ENCODE results near the gene ARPC4.

The ARPC4 gene

GRCh38 chr3:9780910-9781309, 12.0 kb upstream of the ARPC4 start:
- Histone ChIP-seq H3K36me3 (ENCODE audit: insufficient read depth, low read length) (peaks cover 13% of the 10 kb centered on the region; the same call in 1 of the 2 replicates), H3K27me3 (ENCODE audit: insufficient read depth, low read length) (no peaks in the 10 kb centered on the region), H3K4me1 (ENCODE audit: control insufficient read depth, insufficient read depth, low read length, unreplicated experiment) (peaks cover 19% of the 10 kb centered on the region), H3K79me2 (ENCODE audit: control insufficient read depth, insufficient read depth, low read length, unreplicated experiment) (no peaks in the 10 kb centered on the region), H2AFZ (ENCODE audit: low read length, unreplicated experiment) (no peak overlapping the region), H3K4me3 (ENCODE audit: low read depth, low read length) (no peak overlapping the region), H3K27ac (ENCODE audit: low read depth, low read length) (no peak overlapping the region)

- Histone ChIP-seq H3K36me3 (ENCODE audit: insufficient read depth, low read length) (peaks cover 13% of the 10 kb centered on the region; the same call in 1 of the 2 replicates), H3K27me3 (ENCODE audit: insufficient read depth, low read length) (no peaks in the 10 kb centered on the region), H3K4me3 (ENCODE audit: low read depth, low read length) (no peak overlapping the region), H3K4me1 (ENCODE audit: control insufficient read depth, insufficient read depth, low read length, unreplicated experiment) (peaks cover 19% of the 10 kb centered on the region), H3K79me2 (ENCODE audit: control insufficient read depth, insufficient read depth, low read length, unreplicated experiment) (no peaks in the 10 kb centered on the region), H3K27ac (ENCODE audit: low read depth, low read length) (no peak overlapping the region), H2AFZ (ENCODE audit: low read length, unreplicated experiment) (no peak overlapping the region)
Observed at GRCh38 chr3:9781551-9781950, 11.3 kb upstream of the ARPC4 start.

GRCh38 chr3:9781978-9782603, 10.8 kb upstream of the ARPC4 start:
- Histone ChIP-seq H3K79me2 (ENCODE audit: control insufficient read depth, insufficient read depth, low read length, unreplicated experiment) (no peaks in the 10 kb centered on the region), H3K27ac (ENCODE audit: low read depth, low read length) (no peak overlapping the region), H2AFZ (ENCODE audit: low read length, unreplicated experiment) (no peak overlapping the region), H3K27me3 (ENCODE audit: insufficient read depth, low read length) (no peaks in the 10 kb centered on the region), H3K4me3 (ENCODE audit: low read depth, low read length) (no peak overlapping the region), H3K36me3 (ENCODE audit: insufficient read depth, low read length) (peaks cover 13% of the 10 kb centered on the region; the same call in 1 of the 2 replicates), H3K4me1 (ENCODE audit: control insufficient read depth, insufficient read depth, low read length, unreplicated experiment) (peaks cover 19% of the 10 kb centered on the region)

GRCh38 chr3:9782770-9783169, 10.1 kb upstream of the ARPC4 start:
- peaks cover 13% of the 10 kb centered on the region for H3K4me1 ChIP-seq (ENCODE audit: control insufficient read depth, insufficient read depth, low read length, unreplicated experiment)
- no peak overlapping the region for H3K27ac ChIP-seq (ENCODE audit: low read depth, low read length)
- H3K79me2 ChIP-seq (ENCODE audit: control insufficient read depth, insufficient read depth, low read length, unreplicated experiment) = no peaks in the 10 kb centered on the region
- no peaks in the 10 kb centered on the region for H3K27me3 ChIP-seq (ENCODE audit: insufficient read depth, low read length)
- no peak overlapping the region for H2AFZ ChIP-seq (ENCODE audit: low read length, unreplicated experiment)
- no peak overlapping the region for H3K4me3 ChIP-seq (ENCODE audit: low read depth, low read length)
- peaks cover 13% of the 10 kb centered on the region; the same call in 1 of the 2 replicates for H3K36me3 ChIP-seq (ENCODE audit: insufficient read depth, low read length)

- Histone ChIP-seq H3K36me3 (ENCODE audit: insufficient read depth, low read length) (peaks cover 13% of the 10 kb centered on the region; the same call in 1 of the 2 replicates), H3K79me2 (ENCODE audit: control insufficient read depth, insufficient read depth, low read length, unreplicated experiment) (no peaks in the 10 kb centered on the region), H2AFZ (ENCODE audit: low read length, unreplicated experiment) (no peak overlapping the region), H3K27ac (ENCODE audit: low read depth, low read length) (no peak overlapping the region), H3K4me3 (ENCODE audit: low read depth, low read length) (no peak overlapping the region), H3K4me1 (ENCODE audit: control insufficient read depth, insufficient read depth, low read length, unreplicated experiment) (peaks cover 1% of the 10 kb centered on the region), H3K27me3 (ENCODE audit: insufficient read depth, low read length) (no peaks in the 10 kb centered on the region)
Observed at GRCh38 chr3:9783954-9784353, 8.9 kb upstream of the ARPC4 start.

- no peak overlapping the region for H3K4me3 ChIP-seq (ENCODE audit: low read depth, low read length)
- peaks cover 13% of the 10 kb centered on the region; the same call in 1 of the 2 replicates for H3K36me3 ChIP-seq (ENCODE audit: insufficient read depth, low read length)
- no peaks in the 10 kb centered on the region for H3K4me1 ChIP-seq (ENCODE audit: control insufficient read depth, insufficient read depth, low read length, unreplicated experiment)
- H3K79me2 ChIP-seq (ENCODE audit: control insufficient read depth, insufficient read depth, low read length, unreplicated experiment) = no peaks in the 10 kb centered on the region
- no peak overlapping the region for H3K27ac ChIP-seq (ENCODE audit: low read depth, low read length)
- no peaks in the 10 kb centered on the region for H3K27me3 ChIP-seq (ENCODE audit: insufficient read depth, low read length)
- no peak overlapping the region for H2AFZ ChIP-seq (ENCODE audit: low read length, unreplicated experiment)
Observed at GRCh38 chr3:9784965-9785364, 7.9 kb upstream of the ARPC4 start.

- H3K27me3 ChIP-seq (ENCODE audit: insufficient read depth, low read length) = no peaks in the 10 kb centered on the region
- H3K27ac ChIP-seq (ENCODE audit: low read depth, low read length) = no peak overlapping the region
- no peaks in the 10 kb centered on the region for H3K79me2 ChIP-seq (ENCODE audit: control insufficient read depth, insufficient read depth, low read length, unreplicated experiment)
- no peaks in the 10 kb centered on the region for H3K4me1 ChIP-seq (ENCODE audit: control insufficient read depth, insufficient read depth, low read length, unreplicated experiment)
- peaks cover 13% of the 10 kb centered on the region; the same call in 1 of the 2 replicates for H3K36me3 ChIP-seq (ENCODE audit: insufficient read depth, low read length)
- no peak overlapping the region for H3K4me3 ChIP-seq (ENCODE audit: low read depth, low read length)
- no peak overlapping the region for H2AFZ ChIP-seq (ENCODE audit: low read length, unreplicated experiment)
Observed at GRCh38 chr3:9785602-9786001, 7.3 kb upstream of the ARPC4 start.

- Histone ChIP-seq H3K79me2 (ENCODE audit: control insufficient read depth, insufficient read depth, low read length, unreplicated experiment) (no peaks in the 10 kb centered on the region), H2AFZ (ENCODE audit: low read length, unreplicated experiment) (no peak overlapping the region), H3K27ac (ENCODE audit: low read depth, low read length) (no peak overlapping the region), H3K36me3 (ENCODE audit: insufficient read depth, low read length) (peaks cover 13% of the 10 kb centered on the region; the same call in 1 of the 2 replicates), H3K27me3 (ENCODE audit: insufficient read depth, low read length) (no peaks in the 10 kb centered on the region), H3K4me1 (ENCODE audit: control insufficient read depth, insufficient read depth, low read length, unreplicated experiment) (peaks cover under 1% of the 10 kb centered on the region), H3K4me3 (ENCODE audit: low read depth, low read length) (no peak overlapping the region)
Observed at GRCh38 chr3:9786209-9786739, 6.6 kb upstream of the ARPC4 start.

- no peak overlapping the region for H3K27ac ChIP-seq (ENCODE audit: low read depth, low read length)
- H3K4me3 ChIP-seq (ENCODE audit: low read depth, low read length) = no peak overlapping the region
- no peak overlapping the region for H2AFZ ChIP-seq (ENCODE audit: low read length, unreplicated experiment)
- peaks cover 6% of the 10 kb centered on the region for H3K79me2 ChIP-seq (ENCODE audit: control insufficient read depth, insufficient read depth, low read length, unreplicated experiment)
- peaks cover 13% of the 10 kb centered on the region; the same call in 1 of the 2 replicates for H3K36me3 ChIP-seq (ENCODE audit: insufficient read depth, low read length)
- no peaks in the 10 kb centered on the region for H3K27me3 ChIP-seq (ENCODE audit: insufficient read depth, low read length)
- peaks cover 8% of the 10 kb centered on the region for H3K4me1 ChIP-seq (ENCODE audit: control insufficient read depth, insufficient read depth, low read length, unreplicated experiment)
Observed at GRCh38 chr3:9786825-9787669, 5.8 kb upstream of the ARPC4 start.

GRCh38 chr3:9787714-9788113, 5.2 kb upstream of the ARPC4 start:
- Histone ChIP-seq H2AFZ (ENCODE audit: low read length, unreplicated experiment) (no peak overlapping the region), H3K36me3 (ENCODE audit: insufficient read depth, low read length) (peaks cover 12% of the 10 kb centered on the region; the same call in 1 of the 2 replicates), H3K4me1 (ENCODE audit: control insufficient read depth, insufficient read depth, low read length, unreplicated experiment) (peaks cover 8% of the 10 kb centered on the region), H3K27ac (ENCODE audit: low read depth, low read length) (no peak overlapping the region), H3K4me3 (ENCODE audit: low read depth, low read length) (no peak overlapping the region), H3K79me2 (ENCODE audit: control insufficient read depth, insufficient read depth, low read length, unreplicated experiment) (peaks cover 7% of the 10 kb centered on the region), H3K27me3 (ENCODE audit: insufficient read depth, low read length) (no peaks in the 10 kb centered on the region)

All from ACC112 (cell line).